Measurements from ENCODE around the gene RBBP8NL.

Gene RBBP8NL

DNA sequence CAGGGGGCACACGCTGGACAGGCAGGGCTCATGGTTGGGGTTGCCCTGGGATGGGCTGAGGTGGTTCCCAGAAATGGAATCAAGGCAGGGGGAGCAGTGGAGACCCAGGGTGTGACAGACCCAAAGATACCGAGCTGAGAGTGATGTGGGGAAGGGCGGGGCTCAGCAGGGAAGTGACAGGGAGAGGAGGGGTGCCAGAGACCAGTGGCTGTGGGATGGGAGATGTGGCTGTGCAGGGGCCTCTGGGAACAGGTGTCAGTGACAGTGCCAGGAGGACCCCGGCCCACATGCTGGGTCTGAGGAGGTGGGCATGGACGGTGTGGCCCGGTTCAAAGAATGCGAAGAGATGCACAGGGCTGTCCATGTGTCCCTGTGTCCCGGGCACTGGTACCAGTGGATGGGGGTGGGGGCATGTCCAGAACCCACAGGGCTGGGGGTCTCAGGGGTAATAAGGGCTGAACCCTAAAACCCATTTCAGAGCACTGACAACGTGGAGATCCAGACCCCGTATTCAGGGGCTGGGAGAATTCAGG, 21.3 kb downstream of the RBBP8NL start:
- no peak for FAIRE-seq

GRCh38 chr20:62405108-62405980, 22.0 kb downstream of the RBBP8NL start:
- FAIRE-seq: no peak

DNA sequence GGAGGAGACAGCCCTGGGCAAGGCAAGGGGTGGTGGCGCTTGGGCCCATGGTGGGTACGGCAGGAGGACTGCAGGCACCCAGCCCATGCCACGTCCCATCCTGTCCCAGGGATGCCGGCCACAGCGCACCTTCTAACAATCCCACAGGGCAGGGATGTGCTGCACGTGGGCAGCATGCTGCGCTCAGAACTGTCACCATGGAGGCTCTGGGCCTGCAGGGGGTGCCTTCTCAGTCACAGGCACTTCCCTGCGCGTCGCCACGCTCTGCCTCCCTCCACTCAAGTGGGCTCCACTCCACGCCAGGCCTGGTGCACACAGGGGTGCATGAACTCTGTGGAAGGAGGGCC, 22.6 kb downstream of the RBBP8NL start:
- no peak for FAIRE-seq

DNA sequence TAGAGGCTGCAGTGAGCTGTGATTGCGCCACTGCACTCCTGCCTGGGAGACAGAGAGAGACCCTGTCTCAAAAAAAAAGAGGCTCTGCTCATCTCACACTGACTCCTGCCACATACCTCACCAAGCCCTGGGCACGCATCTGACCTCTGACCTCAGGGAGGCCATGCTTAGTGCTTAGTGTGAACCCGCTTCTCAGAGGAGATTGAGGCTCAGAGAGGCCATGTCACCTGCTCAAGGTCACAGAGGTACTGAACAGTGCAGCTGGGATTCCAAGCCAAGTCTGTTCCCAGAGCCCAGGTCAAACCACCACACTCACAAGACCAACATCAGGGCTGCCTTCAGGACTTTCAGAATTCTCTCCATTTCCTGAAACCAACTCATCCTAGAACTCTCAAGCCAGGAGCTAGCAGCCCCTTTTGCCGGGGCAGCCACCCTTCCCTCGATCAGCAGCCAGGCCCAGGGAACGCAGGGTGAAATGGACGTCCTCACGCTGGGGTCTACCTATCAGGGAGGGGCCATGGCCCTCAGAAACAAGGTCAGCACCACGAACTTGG, 23.1 kb downstream of the RBBP8NL start:
- no peak for FAIRE-seq

DNA sequence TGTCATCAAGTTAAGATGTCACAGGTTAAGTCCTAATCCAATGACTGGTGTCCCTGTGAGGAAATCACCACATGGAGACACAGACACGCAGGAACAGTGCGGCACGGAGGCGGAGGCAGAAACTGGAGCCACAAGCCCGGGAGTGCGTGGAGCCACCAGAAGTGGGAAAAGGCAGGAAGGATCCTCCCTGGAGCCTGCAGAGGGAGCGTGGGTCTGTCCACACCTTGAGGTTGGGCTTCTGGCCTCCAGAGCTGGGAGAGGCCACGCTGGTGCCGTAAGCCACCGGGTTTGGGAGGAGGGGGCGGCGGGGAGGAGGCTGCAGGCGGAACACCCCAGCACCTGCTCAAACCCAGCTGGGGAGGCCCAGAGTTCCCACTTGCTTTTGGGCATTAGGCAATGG, 24.0 kb downstream of the RBBP8NL start:
- FAIRE-seq: no peak

GRCh38 chr20:62402456-62403150, 24.7 kb downstream of the RBBP8NL start:
- no peak for FAIRE-seq

- no peak for FAIRE-seq
Measured at GRCh38 chr20:62401331-62401779, 26.0 kb downstream of the RBBP8NL start.

GRCh38 chr20:62400541-62400940, 26.8 kb downstream of the RBBP8NL start:
- FAIRE-seq: no peak

- no peak for FAIRE-seq
Measured at GRCh38 chr20:62400021-62400420, 27.3 kb downstream of the RBBP8NL start.

DNA sequence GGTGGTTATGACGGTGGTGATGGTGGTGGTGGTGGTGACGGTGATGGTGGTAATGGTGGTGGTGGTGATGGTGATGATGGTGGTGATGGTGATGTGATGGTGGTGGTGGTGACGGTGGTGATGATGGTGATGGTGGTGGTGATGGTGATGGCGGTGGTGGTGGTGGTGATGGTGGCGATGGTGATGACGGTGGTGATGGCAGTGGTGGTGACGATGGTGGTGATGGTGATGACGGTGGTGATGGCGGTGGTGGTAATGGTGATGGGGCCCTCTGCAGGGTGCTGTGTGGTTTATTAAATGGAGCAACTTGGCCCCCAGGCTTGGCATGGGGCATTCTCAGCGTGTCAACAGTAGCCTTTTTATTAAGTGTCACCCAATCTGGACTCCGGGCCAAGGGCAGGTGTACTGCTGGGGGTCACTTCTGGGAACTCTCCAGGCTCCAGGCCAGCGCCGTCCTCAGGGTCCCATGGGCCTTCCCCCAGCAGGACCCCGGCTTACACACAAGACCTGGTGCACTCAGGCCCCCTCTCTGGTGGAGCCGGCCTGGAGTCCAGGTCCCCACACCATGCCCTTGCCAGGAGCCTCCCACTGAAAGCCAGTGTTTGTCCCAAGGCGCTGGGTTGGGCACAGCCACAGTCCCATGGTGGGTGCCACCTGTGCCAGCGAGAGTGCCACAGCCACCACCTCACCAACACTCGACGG, 29.1 kb downstream of the RBBP8NL start:
- FAIRE-seq: no peak

- FAIRE-seq: no peak
Measured at GRCh38 chr20:62396367-62397239, 30.7 kb downstream of the RBBP8NL start.

- no peak for FAIRE-seq
Measured at GRCh38 chr20:62395311-62396242, 31.8 kb downstream of the RBBP8NL start.

DNA sequence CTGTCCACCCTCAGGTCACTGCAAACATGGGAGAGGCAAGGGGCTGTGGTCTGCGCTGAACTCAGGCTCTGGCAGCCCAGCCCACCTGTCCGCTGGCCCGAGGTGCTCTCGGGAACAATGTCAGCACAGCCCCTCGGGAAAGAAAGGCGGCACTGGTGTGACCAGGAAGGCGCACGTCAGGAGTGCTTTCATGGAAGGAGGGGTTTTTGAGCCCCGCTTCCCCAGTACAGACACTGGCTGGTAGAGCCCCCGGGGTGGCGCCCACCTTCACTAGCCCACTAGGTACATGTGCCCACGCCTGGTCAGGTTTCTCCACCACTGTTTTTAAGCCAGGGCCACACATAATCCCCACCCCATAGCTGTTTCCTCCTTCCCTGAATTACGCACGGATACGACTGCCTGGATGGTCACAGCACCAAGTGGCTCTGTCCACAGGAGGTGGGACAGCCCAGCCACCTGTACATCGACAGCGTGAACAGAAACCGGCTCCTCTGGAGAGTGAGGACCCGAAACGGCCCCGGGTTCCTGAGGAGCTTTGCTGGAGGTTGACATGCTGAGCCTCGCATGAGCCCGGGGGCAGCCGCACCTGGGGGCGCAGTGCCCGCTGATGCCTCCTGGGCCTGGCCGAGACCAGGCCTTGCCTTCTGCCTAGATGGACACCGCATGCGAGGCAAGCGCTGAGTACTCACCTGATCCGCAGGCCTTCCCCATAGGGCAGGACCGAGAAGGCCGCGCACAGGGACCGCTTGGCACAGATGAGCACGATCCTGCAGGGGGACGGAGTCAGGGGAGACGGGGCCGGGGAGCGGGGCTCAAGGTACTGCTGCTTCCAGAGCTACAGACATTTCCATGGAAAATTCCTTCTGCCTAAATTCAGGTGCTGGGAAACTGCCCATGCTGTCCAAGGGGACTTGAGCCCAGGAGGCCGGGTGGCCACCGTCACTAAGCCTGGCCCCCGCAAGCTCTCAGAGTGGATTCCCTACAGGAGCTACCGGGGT, 32.8 kb downstream of the RBBP8NL start:
- FAIRE-seq: no peak

DNA sequence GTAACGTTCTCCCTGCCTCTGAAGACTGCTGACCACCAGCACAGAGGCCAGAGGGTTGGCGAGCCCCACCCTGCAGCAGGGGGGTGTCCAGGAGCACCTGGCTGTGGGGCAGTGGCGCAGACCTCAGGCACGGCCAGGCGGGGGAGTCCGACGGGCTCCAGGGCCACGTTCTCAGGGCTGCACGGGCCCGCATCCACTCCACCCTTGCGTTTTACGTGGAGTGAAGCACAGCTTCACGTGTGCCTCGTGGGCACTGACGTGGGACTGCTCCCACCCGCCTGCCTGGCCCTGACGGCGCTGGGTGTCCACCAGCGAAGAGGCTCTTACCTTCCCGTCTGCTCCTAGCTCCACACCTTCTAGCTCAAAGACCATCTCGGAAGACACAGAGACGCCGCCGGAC, 33.5 kb downstream of the RBBP8NL start:
- no peak for FAIRE-seq

- FAIRE-seq: no peak
Measured at GRCh38 chr20:62393335-62393665, 34.0 kb downstream of the RBBP8NL start.

DNA sequence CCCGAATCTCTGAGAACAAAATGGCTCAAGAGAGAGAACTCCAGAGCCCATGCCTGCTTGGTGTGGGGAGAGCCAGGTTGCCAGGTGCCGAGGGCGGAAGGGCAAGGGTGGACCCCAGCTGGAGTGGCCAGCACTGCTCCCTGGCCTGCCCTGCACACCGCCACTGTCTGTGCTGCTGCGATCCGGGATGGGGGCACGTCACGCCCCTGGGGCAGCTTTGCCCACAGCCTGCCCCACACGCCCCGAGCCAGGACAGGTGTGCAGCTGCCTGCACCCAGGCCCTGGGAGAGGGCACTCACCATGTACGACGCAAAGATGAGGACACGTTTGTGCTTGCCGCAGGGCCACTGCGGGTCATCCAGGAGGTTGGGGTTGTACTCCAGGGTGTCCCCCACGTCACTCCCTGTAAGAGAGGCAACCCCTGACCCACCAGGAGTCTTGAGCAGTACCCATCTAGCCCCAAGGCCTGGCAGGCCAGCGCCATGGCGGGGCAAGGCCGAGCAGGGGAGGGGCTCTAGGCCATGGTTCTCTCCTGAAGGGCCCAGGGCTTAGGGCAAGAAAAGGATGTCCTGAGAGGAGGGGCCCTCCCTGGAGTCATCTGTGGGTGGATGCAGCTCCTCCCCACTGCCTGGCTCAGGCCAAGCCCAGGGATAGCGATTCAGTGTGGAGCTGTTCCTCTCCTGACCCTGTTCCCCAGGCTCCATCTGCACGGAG, 34.6 kb downstream of the RBBP8NL start:
- no peak for FAIRE-seq

GRCh38 chr20:62392077-62392418, 35.3 kb downstream of the RBBP8NL start:
- no peak for FAIRE-seq

DNA sequence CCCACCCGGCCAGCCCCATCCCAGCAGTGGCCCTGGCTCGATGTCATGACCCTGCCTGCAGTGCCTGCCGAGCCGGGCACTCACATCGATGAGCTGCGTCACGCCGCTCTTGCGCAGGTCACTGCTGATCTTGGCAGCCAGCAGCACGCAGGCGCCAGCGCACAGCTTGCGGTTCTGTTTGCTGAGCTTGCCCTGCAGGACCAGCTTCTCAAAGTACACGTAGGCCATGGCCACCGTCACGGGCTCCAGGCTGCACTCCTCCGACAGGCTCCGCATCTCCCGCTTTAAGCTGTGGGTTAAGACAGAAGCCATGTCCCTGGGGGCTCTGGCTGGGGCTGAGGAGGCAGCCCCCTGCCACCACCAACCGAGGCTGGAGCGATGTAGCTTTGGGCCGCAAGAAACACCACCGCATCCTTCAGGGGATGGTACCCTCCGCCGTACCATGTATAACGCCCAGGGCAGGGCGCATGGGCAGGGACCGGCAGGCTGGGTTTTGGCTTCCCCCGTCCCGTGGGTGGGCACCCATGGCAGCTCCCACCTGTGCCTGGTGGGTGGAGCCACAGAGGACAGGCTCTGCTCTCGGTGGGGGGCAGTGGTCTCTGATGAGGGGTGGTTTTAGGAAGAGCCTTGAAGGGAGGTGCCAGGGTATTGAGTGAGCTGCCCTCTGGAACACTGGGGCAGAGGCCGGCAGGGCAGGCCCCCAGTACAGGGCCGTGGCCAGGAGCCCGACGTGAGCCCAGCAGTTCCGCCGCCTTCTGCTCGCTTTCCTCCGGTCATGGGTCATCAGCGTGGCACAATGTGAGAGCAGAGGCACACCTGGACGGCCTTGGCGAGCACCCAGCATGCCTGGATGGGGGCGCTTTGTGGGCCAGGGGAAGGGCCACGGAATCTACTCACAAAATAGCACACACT, 35.9 kb downstream of the RBBP8NL start:
- no peak for FAIRE-seq

Data from A204.1 (cell line).